Epithelial cell of proximal tubule (primary cell): ENCODE results near the gene TFDP2. TPM values are rescaled to one million over a fixed set of nuclear protein-coding genes. Genes with fewer than 3 reads are reported as not detected.

ENCODE experiments used
- DNase-seq: peaks from one replicate; pipeline ENCODE4 v3.0.0-alpha.2; 2011; ENCODE audit warnings: low read depth
- H3K4me3 ChIP-seq: 2 replicates; pipeline ENCODE4 v1.5.1; 2011; ENCODE audit warnings: low read depth, mild to moderate bottlenecking, low read length
- total RNA-seq: library from RNA; depleted of rRNA; stranded (reverse); fragments of >200 nt; gene quantifications from 2 replicates; pipeline ENCODE4 v1.2.3, GENCODE V29; 2015
- TF ChIP-seq, protein P1 (sequence below): conservative IDR thresholded peaks from 2 replicates; pipeline ENCODE4 v1.5.1; 2012; ENCODE audit warnings: low read depth, mild to moderate bottlenecking, low read length

TFDP2 gene
- total RNA-seq, 1 donor from 2014 or later: 40.2 TPM

GRCh38 chr3:141971571-141971970 lies 177.8 kb downstream of the TFDP2 start:
- TF ChIP-seq, protein P1, sequence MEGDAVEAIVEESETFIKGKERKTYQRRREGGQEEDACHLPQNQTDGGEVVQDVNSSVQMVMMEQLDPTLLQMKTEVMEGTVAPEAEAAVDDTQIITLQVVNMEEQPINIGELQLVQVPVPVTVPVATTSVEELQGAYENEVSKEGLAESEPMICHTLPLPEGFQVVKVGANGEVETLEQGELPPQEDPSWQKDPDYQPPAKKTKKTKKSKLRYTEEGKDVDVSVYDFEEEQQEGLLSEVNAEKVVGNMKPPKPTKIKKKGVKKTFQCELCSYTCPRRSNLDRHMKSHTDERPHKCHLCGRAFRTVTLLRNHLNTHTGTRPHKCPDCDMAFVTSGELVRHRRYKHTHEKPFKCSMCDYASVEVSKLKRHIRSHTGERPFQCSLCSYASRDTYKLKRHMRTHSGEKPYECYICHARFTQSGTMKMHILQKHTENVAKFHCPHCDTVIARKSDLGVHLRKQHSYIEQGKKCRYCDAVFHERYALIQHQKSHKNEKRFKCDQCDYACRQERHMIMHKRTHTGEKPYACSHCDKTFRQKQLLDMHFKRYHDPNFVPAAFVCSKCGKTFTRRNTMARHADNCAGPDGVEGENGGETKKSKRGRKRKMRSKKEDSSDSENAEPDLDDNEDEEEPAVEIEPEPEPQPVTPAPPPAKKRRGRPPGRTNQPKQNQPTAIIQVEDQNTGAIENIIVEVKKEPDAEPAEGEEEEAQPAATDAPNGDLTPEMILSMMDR: no peak
- DNase-seq: no peak
- no peak overlapping the region for H3K4me3 ChIP-seq

GRCh38 chr3:141969711-141970110 lies 179.6 kb downstream of the TFDP2 start:
- DNase-seq: no peak
- TF ChIP-seq, protein P1: no peak
- no peak overlapping the region for H3K4me3 ChIP-seq

DNA sequence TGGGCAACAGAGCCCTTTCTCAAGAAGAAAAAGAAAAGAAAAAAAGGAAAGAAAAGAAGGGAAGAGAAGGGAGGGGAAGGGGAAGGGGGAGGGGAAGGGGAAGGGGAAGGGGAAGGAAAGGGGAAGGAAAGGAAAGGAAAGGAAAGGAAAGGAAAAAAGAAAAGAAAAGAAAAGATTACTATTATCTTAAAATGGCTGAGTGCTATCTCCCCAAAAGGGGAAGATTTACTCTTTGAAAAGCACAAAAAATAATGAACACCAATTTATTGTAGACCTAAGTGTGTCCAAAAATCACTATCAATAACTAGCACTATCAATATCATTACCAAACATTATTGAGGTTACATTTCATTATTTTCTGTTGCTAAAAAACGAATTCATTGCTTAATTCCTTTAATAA lies 183.9 kb downstream of the TFDP2 start:
- no peak for DNase-seq
- no peak overlapping the region for H3K4me3 ChIP-seq
- TF ChIP-seq, protein P1: no peak

DNA sequence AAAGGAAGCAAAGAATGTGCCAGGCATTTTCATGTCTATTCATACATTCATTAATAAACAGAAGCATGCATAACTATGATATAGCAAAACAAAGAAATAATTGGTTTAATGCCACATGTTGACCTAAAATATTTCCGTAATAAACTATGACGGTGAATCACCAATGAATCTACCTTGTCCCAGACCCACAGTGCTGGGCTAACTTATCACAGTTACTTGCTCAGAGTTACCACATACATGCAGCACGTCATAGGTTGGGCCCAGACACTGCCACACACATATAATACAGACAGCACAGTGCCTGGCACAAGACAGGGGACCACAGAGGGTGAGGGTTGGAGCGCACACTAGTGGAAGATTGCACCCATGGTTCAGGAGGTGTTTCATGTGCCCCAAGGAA lies 186.0 kb downstream of the TFDP2 start:
- no peak overlapping the region for H3K4me3 ChIP-seq
- DNase-seq: no peak
- TF ChIP-seq, protein P1: no peak

DNA sequence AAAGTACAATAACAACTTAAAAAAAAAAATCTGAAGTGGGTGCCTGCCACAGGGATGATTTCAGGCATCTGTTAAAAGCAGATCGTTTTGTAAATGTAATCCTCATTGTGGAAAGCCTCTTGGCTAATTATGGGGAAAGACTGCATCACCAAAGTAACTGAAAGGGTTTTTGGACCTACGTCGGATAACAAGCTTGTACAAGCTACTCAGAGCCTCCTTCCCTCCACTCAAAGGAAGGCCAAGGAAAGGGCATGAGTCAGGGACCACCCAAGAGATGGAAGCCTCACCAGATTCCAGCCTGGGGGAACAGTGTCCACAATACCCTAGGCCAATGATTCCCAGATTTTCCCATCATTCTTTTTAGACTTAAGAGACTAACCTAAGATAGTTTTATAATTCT lies 188.6 kb downstream of the TFDP2 start:
- TF ChIP-seq, protein P1: no peak
- no peak overlapping the region for H3K4me3 ChIP-seq
- DNase-seq: no peak

GRCh38 chr3:141959589-141960554 lies 189.5 kb downstream of the TFDP2 start:
- DNase-seq: no peak
- no peak overlapping the region for H3K4me3 ChIP-seq
- TF ChIP-seq, protein P1: no peak

- H3K4me3 ChIP-seq: no peak overlapping the region
- DNase-seq: no peak
- TF ChIP-seq, protein P1: no peak
Observed at GRCh38 chr3:141955175-141955574, 194.2 kb downstream of the TFDP2 start.
